Fibroblast of lung (primary cell): Measurements from ENCODE around the gene ELMO1.

ENCODE experiments used
- EZH2 ChIP-seq: IDR thresholded peaks from 2 replicates; pipeline ENCODE4 v1.5.1; 2012; ENCODE audit warnings: low read length, control low read depth, mild to moderate bottlenecking; ENCODE audit errors: missing control alignments
- TF ChIP-seq, protein P1 (sequence below), 2 donors: IDR thresholded peaks in 1 of 2; conservative IDR thresholded peaks in 1 of 2; 1 replicate in 1 of 2; 2 replicates in 1 of 2; pipeline ENCODE4 v1.5.1; 2011 to 2012; ENCODE audit warnings: low read length in 2 of 2, control low read depth in 1 of 2, inconsistent platforms in 1 of 2, low read depth in 1 of 2, mild to moderate bottlenecking in 1 of 2

GRCh38 chr7:36810489-36810888 is 638.2 kb downstream of the ELMO1 start:
- TF ChIP-seq, protein P1, sequence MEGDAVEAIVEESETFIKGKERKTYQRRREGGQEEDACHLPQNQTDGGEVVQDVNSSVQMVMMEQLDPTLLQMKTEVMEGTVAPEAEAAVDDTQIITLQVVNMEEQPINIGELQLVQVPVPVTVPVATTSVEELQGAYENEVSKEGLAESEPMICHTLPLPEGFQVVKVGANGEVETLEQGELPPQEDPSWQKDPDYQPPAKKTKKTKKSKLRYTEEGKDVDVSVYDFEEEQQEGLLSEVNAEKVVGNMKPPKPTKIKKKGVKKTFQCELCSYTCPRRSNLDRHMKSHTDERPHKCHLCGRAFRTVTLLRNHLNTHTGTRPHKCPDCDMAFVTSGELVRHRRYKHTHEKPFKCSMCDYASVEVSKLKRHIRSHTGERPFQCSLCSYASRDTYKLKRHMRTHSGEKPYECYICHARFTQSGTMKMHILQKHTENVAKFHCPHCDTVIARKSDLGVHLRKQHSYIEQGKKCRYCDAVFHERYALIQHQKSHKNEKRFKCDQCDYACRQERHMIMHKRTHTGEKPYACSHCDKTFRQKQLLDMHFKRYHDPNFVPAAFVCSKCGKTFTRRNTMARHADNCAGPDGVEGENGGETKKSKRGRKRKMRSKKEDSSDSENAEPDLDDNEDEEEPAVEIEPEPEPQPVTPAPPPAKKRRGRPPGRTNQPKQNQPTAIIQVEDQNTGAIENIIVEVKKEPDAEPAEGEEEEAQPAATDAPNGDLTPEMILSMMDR (conservative IDR thresholded peaks at IDR 0.05 in 1 of 2, IDR thresholded peaks at IDR 0.05 in 1 of 2; ENCODE audit: low read depth in 1 of 2, low read length in 2 of 2): no peak
- TF ChIP-seq EZH2: no peak
